AG04449 (cell line): ENCODE results near the gene PDZD4.

Experiments
- CTCF ChIA-PET: fragments of 350-600 bp; formaldehyde crosslinking; extraction: SDS; loops from one replicate; lab custom pipeline; 2021; ENCODE audit warnings: antibody characterized with exemption; lab: Yijun Ruan, JAX
- POLR2A ChIA-PET: fragments of 400-600, 350-600 bp; formaldehyde crosslinking; extraction: SDS; loops from one replicate; lab custom pipeline; 2020; ENCODE audit warnings: antibody characterized with exemption, inconsistent platforms; lab: Yijun Ruan, JAX
- DNase-seq: peaks from one replicate; pipeline ENCODE4 v3.0.0-alpha.2; 2010; ENCODE audit warnings: low read depth, low spot score
- H3K4me3 ChIP-seq: 2 replicates; pipeline ENCODE4 v1.5.1; 2011; ENCODE audit warnings: low read depth, mild to moderate bottlenecking, control low read depth, low read length
- CTCF ChIP-seq: IDR thresholded peaks from one replicate; pipeline ENCODE4 v1.5.1; 2011; ENCODE audit warnings: mild to moderate bottlenecking, moderate library complexity, low read length, control low read depth, inconsistent platforms; ENCODE audit not compliant: insufficient read depth; ENCODE audit errors: missing control alignments

Gene PDZD4

GRCh38 chrX:153781428-153782047 lies 48.8 kb downstream of the PDZD4 start:
- no peak overlapping the region for H3K4me3 ChIP-seq
- DNase-seq = no peak
- TF ChIP-seq CTCF = no peak
- ChIA-PET POLR2A (interaction anchor here (0.9 to 2.5 kb wide), 2 partner anchors 13 to 15 kb away, joined by 5 to 7 read pairs; partner anchors contain the start of genes IDH3G and SSR4), CTCF (interaction anchor here (0.8 to 2.1 kb wide), 3 partner anchors 13 to 165 kb away, joined by 3 to 8 read pairs (median 3); partner anchors contain the start of genes IDH3G and SSR4)

GRCh38 chrX:153780678-153781427 lies 49.5 kb downstream of the PDZD4 start, which contains the start of gene SRPK3:
SRPK3 (plus strand) TSS chrX:153781041; CDS start chrX:153781087, 46 bp downstream.
- TF ChIP-seq CTCF = no peak
- CTCF ChIA-PET = interaction anchor here (0.8 to 2.1 kb wide), 2 partner anchors 13 to 166 kb away, joined by 3 to 8 read pairs; partner anchors contain the start of genes IDH3G and SSR4
- DNase-seq = no peak
- POLR2A ChIA-PET = interaction anchor here (0.9 to 2.5 kb wide), 2 partner anchors 14 to 15 kb away, joined by 5 to 7 read pairs; partner anchors contain the start of genes IDH3G and SSR4
- no peak within 1 kb of the TSS for H3K4me3 ChIP-seq

- no peak for DNase-seq
- TF ChIP-seq CTCF = no peak
- POLR2A ChIA-PET = interaction anchor here (0.9 to 2.5 kb wide), 2 partner anchors 14 kb away, joined by 5 to 7 read pairs; partner anchors contain the start of genes IDH3G and SSR4
- no peak overlapping the region for H3K4me3 ChIP-seq
- CTCF ChIA-PET = no interaction called here
Observed at GRCh38 chrX:153779891-153780677, 50.3 kb downstream of the PDZD4 start.

DNA sequence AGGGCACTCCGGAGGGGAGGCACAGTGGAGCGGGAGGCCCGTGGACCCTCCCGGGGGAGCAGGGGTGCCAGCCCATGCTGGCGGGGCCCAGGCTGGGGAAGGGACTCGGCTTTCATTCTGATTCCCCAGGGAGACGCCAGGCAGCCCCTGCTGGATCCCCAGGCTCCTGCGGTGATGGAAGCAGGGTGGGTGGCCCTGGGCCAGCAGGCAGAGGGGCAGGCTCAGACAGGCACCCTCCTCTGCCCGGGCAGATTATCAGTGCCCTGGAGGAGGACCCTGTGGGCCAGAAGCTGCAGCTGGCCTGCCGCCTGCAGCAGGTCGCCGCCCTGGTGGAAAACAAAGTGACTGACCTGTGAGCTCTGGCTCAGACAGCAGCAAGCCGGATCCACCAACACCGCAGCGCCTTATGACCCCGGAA lies 51.7 kb downstream of the PDZD4 start:
- ChIA-PET POLR2A (interaction anchor here (0.6 kb wide), 1 partner anchor 14 kb away, joined by 3 read pairs; no protein-coding TSS in a partner anchor), CTCF (no interaction called here)
- no peak for DNase-seq
- no peak for TF ChIP-seq CTCF
- no peak overlapping the region for H3K4me3 ChIP-seq

DNA sequence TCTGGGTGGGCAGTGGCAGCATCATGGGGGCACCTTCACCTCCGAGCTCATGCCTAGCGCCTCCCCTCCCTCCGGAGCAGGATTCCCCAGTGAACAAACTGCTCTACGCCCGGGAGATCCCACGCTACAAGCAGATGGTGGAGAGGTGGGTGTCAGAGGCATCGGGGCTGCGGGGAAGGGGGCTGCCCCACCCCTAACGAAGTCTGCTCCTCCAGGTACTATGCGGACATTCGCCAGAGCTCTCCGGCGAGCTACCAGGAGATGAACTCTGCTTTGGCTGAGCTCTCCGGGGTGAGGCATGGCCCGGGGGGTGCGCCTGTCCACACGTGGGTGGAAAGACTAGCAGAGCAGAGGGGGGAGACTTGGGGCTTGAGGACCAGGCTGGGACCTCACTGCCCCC lies 52.2 kb downstream of the PDZD4 start:
- ChIA-PET POLR2A (no interaction called here), CTCF (interaction anchor here (0.7 kb wide), 1 partner anchor 169 kb away, joined by 3 read pairs; no protein-coding TSS in a partner anchor)
- DNase-seq = no peak
- no peak overlapping the region for H3K4me3 ChIP-seq
- no peak for TF ChIP-seq CTCF
